Mononuclear cell (primary cell): ENCODE measurements around the gene CD93. TPM values are rescaled to one million over a fixed set of nuclear protein-coding genes. Genes with fewer than 3 reads are reported as not detected.

ENCODE experiments used
- H3K27me3 ChIP-seq: 2 replicates; pipeline ENCODE4 v1.6.0; 2011; ENCODE audit warnings: low read length, control low read depth; ENCODE audit not compliant: insufficient read depth
- H3K4me1 ChIP-seq: 2 replicates; pipeline ENCODE4 v1.5.1; 2011; ENCODE audit warnings: mild to moderate bottlenecking, low read length, control low read depth; ENCODE audit not compliant: insufficient read depth
- H3K4me3 ChIP-seq: 2 replicates; pipeline ENCODE4 v1.5.1; 2011; ENCODE audit warnings: mild to moderate bottlenecking, low read length, moderate library complexity
- H3K9me3 ChIP-seq: 2 replicates; pipeline ENCODE4 v1.5.1; 2011; ENCODE audit warnings: low read depth, mild to moderate bottlenecking, control low read depth, low read length
- total RNA-seq: library from RNA; depleted of rRNA; stranded (reverse); fragments of >200 nt; gene quantifications from one replicate; pipeline ENCODE4 v1.2.3, GENCODE V29; 2012

The CD93 gene
- total RNA-seq, 1 donor = 85.5 TPM

DNA sequence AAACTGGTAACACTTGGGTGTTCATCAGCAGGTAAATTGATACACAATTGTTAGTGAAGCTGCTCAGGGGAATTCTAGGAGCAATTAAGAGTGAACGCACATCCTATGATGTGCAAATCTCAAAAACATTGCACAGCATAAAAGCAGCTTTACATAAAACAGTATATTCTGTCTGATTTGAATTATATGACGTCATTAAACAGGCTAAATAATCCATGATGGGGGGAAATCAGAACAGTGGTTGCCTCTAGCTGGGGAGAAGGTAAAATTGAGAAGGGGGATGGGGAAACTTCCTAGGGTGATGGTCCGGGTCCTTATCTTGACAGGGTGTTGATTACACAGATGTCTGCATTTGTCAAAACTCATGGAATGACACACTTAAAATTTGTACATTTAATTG is 19.4 kb downstream of the CD93 start:
- H3K9me3 ChIP-seq = no peaks in the 10 kb centered on the region

DNA sequence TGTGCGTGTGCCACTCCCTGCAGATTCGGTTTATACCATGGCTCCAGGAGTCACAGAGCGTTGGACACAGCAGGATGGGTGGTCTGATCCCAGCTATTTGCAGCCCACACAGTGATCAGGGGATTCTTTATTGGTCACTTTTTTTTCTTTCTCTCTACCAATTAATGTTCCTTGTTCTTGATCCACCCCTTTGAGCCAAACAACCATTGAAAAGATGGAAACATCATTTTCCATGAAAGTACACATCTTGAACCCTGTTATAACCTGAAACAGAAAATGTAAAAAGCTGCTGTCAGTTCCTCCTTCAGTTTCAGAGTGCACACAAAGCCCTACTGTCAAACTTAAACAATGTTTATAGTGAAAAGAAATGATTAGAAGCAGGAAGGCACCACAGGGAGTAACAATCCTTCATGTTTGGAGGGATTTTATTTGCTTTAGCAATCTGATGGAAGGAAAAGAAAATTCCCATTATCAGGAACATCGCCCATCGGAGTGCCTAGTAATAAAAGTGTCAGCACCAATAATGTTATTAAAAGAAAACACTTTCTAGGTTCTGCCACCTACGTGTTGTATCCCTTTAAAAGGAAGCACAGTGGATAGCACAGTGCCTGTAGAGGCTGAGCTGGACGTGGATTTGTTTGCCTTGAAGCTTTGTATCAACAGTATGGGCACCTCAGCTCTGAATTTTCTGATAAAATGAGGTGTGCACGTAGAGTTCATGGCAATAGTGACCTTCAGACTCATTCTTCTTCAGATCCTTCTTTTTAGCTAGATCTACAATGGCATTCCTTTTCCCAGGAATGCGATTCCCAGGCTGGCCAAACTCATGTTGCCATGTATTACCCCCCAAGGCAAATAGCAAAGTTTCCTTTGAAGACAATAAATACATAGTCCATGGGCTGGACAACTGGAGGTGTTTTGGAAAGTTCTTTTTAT is 20.6 kb downstream of the CD93 start:
- no peaks in the 10 kb centered on the region for H3K27me3 ChIP-seq
- H3K4me3 ChIP-seq = no peak overlapping the region
- peaks cover 20% of the 10 kb centered on the region for H3K4me1 ChIP-seq
- H3K9me3 ChIP-seq = no peaks in the 10 kb centered on the region

More for the DNA sequence above, 19.4 kb downstream of the CD93 start:
- H3K4me3 ChIP-seq = no peak overlapping the region
- peaks cover 8% of the 10 kb centered on the region for H3K4me1 ChIP-seq
- no peaks in the 10 kb centered on the region for H3K27me3 ChIP-seq

DNA sequence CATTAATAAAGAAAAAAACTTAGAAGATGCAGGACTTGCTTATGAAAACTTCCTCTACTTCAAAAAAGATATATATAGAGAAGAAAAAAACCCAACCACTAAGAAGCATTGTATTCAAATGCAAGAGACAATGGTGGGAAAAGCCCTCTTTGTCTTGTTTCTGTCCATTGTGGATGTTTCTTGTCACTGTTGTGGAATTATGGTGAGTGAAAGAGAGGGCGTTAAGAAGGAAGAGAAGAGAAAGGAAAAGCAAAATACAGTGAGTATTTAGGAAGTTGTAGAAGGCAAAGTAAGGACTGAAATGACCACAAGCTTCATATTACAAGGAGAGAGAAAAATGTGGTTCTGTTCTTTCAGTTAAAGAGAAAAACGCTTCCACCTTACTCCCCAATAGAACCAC is 22.5 kb downstream of the CD93 start:
- H3K27me3 ChIP-seq = no peaks in the 10 kb centered on the region
- H3K9me3 ChIP-seq = no peaks in the 10 kb centered on the region
- peaks cover 29% of the 10 kb centered on the region for H3K4me1 ChIP-seq
- no peak overlapping the region for H3K4me3 ChIP-seq

DNA sequence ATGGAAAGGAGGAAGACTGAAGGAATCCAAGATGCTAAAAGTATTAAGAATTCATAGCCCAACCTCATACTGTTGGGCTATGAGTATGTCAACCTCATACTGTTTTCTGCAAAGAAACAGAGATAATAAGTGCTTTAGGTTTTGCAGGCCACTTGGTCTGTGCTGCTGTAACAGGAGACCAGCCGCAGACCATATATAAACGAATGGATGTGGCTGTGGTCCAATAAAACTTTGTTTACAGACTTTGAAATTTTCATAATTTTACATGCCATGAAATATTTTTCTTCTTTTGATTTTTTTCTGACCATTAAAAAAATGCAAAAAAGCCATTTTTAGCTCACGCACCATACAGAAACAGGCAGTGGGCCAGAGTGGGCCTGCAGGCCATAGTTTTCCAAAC is 23.0 kb downstream of the CD93 start:
- Histone ChIP-seq H3K27me3 (no peaks in the 10 kb centered on the region), H3K4me1 (peaks cover 29% of the 10 kb centered on the region)

DNA sequence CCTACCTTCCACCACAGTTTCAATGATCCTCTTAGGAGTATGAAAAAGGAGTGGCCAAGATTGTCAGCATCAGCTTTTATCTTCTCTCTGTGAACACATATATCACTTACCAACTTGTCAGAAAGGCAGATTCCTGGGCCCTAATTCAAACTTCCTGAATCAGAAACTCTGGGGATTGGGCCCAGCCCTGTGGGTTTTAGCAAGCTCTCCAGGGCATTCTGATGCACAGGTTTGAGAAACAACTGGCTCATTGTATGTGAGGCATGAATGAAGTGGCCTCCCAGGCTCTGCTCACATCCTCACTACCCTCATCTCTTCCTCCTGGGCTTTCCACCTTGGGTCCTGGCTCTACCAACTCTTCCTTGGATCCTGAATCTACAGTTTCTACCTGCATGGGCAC is 23.5 kb downstream of the CD93 start:
- peaks cover 29% of the 10 kb centered on the region for H3K4me1 ChIP-seq
- no peaks in the 10 kb centered on the region for H3K9me3 ChIP-seq
- H3K4me3 ChIP-seq = no peak overlapping the region
- H3K27me3 ChIP-seq = no peaks in the 10 kb centered on the region

More for the DNA sequence above, 23.0 kb downstream of the CD93 start:
- Histone ChIP-seq H3K4me3 (no peak overlapping the region), H3K9me3 (no peaks in the 10 kb centered on the region)

DNA sequence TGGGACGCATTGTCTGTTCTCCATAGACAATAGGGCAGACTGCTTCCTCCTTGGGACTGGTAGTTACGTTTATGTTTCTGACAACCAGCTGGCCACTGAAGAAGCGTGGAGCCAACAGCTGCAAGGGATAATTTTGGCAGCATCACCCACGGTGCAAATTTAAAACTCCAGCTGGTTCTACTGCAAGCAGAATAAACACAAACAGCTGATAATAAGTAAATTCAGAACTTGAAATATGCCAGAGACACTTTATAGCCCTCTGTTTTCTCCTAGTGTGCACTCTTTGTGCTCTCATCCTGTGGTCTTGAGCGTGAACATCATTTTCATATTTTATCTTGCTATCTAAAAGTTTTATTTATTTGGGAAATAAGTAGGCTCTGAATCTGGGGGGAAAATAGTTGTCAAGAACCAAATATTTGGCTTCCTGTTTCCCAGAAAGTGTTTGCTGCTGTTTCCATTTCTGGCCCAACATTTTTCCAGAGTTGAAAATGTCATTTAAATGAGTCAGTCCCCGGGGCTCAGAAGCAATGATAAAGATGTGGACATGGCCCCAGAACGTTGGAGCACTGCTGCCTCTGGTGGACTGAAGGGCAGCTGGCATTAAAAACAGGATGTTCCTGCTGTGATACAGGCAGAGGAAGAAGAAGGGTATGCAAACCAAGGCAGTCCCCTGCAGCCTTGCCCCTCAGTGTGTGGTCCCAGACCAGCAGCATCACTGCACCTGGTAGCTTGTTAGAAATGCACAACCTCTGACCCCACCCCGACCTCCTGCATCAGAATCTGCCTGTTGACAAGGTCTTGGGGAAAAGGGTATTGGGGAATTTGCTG is 24.2 kb downstream of the CD93 start:
- Histone ChIP-seq H3K4me1 (peaks cover 29% of the 10 kb centered on the region), H3K9me3 (peaks cover under 1% of the 10 kb centered on the region), H3K4me3 (no peak overlapping the region), H3K27me3 (no peaks in the 10 kb centered on the region)

DNA sequence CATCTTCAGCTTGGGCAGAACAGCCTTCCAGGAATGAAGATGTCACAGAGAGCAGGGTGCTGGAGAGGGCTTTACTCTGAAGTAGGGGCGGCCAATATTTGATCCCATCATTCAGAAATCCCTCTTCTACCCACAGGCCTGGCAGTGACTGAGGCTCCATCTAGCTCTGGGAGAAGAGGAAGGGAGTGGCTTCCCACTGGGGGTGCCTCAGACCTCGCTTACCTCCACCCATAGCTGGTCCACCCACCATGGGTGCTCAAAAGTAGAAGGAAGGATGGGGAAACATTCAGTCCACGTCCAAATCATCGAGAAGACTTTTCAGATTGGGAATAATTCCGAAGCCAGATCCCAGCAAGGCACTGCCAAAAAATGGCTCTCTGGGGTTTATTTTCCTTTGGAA is 24.9 kb downstream of the CD93 start:
- no peak overlapping the region for H3K4me3 ChIP-seq
- H3K4me1 ChIP-seq = peaks cover 29% of the 10 kb centered on the region
- peaks cover 6% of the 10 kb centered on the region for H3K9me3 ChIP-seq
- H3K27me3 ChIP-seq = no peaks in the 10 kb centered on the region

DNA sequence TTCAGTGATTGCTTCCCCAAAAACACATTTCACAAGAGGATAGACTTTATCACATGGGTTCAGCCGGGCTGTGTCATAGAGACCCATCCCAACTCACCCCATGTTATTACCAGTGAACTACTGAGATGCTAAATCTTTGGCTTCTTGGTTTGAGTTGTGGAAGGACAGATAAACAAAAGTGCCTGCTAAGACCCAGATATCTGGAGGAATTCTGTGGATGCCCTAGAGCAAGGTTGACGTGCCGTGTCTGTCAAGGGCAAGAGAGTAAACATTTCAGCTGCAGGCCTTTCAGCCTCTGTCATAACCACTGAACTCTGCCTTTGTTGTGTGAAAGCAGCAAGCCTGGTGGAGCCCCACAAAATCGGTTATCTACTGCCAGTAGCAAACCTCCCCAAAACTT is 25.5 kb downstream of the CD93 start:
- peaks cover 6% of the 10 kb centered on the region for H3K9me3 ChIP-seq
- peaks cover 29% of the 10 kb centered on the region for H3K4me1 ChIP-seq
- no peak overlapping the region for H3K4me3 ChIP-seq
- no peaks in the 10 kb centered on the region for H3K27me3 ChIP-seq

DNA sequence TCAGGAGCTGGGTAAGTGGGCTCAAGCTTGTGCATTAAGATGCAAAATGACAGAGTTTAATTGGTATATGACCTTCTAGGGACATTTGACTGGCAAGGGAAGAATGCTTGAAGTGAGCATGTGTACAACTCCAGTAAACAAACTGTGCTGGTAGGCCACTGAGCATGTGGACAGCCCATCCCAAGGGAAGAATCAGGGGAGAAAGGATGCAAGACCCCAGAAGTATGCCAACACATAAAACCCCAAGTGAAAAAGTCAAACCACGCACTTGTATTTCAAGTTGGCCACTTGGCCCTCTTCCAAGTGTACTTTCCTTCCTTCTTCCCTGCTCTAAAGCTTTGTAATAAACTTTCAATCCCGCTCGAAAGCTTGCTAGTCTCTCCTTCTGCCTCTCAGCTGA is 26.3 kb downstream of the CD93 start:
- H3K9me3 ChIP-seq = peaks cover 6% of the 10 kb centered on the region
- peaks cover 29% of the 10 kb centered on the region for H3K4me1 ChIP-seq
- H3K27me3 ChIP-seq = no peaks in the 10 kb centered on the region
- H3K4me3 ChIP-seq = no peak overlapping the region

DNA sequence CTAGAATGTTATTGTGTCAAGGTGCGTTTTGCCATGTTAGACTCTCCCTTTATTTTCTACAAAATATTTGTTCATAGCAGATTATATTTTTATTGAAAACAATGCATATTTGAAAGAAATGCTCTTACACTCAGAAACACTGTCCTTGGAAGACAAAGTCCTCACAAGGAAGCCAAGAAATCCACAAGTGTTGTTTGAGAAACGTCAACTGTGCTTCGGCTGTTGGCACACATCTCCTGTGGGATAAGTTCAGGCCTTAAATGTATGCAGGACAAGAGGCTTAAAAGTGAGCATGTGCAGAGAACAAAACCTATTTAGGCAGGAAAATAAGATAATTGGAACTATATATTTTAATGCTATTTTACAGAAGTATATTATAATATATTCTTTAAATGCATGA is 27.1 kb downstream of the CD93 start:
- Histone ChIP-seq H3K27me3 (no peaks in the 10 kb centered on the region), H3K9me3 (peaks cover 6% of the 10 kb centered on the region), H3K4me1 (peaks cover 28% of the 10 kb centered on the region), H3K4me3 (no peak overlapping the region)

DNA sequence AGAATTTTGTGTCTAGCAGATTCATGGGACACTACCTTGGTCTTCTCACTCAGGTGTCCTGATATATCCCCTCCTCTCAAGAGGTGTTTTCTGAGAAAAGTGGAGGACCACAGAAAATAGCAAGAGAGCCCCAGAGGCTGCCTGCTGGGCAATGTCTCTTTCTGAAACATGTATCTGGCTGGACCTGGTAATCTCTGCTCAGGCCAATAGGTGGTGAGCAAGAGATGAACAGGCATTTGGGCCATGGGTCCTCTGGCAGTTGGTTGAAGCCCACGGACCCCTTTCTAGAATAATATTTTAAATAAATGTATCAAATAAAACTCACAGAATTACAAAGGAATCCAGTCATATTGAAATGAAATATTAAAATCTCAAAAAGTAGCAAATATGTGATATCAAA is 27.9 kb downstream of the CD93 start:
- peaks cover 22% of the 10 kb centered on the region for H3K4me1 ChIP-seq
- H3K4me3 ChIP-seq = no peak overlapping the region
- no peaks in the 10 kb centered on the region for H3K27me3 ChIP-seq
- peaks cover 6% of the 10 kb centered on the region for H3K9me3 ChIP-seq

DNA sequence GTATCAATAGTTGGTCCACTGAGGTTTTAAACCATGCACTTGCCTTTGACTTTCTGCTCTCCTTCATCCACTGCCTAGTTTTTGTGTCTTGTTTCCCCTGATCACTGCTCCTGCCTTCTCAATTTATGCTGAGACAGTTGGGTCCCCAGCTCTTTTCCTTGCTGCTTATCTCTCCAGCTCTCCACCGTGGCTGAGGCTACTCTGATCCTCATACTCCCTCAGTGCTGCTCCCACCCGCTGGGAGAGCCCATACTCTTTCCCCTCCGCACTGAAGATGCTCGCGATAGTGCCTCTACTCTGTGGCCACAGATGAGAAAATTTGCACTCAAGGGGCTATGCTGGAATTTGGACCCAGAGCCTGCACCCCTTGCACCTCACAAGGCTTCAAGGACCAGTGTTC is 33.2 kb downstream of the CD93 start:
- no peak overlapping the region for H3K4me3 ChIP-seq
- H3K27me3 ChIP-seq = peaks cover 7% of the 10 kb centered on the region
- H3K9me3 ChIP-seq = peaks cover 6% of the 10 kb centered on the region
- peaks cover 34% of the 10 kb centered on the region for H3K4me1 ChIP-seq

DNA sequence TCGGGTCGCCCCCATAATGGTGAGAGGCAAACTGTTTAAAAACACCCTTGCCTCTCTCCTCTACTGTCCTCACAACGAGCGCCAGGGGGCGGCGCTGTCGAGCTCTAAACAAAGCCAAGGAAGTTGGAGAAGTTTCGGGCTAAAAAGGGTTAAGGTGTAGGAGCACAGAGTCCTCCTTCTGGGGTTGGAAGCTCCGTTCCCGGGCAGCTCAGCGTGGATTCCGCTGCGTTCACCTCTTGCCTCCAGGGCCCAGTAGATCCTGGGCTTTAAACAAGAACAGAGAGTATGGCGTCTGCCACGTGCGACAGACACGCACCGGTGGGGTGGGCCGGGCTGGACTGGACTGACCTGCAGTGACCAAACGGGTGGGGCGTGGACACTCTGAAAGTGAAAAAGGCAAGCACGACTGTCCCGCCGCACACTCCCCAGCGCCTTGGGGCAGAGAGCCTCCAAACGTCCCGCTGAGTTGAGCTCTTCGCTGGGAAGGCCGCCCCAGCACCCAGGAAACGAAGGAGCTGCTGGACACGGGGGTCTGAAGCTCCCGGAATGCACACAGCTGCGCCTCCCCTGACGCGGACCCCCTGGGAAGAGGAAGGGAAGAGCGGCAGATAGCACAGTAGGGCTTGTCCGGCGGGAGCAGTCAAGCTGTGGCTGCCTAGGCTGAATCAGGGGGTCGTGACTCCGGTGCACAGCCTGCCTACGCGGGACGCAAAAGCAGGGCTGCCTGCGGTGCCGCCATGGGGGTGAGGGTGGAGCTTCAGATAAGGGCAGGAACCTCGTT is 35.1 kb downstream of the CD93 start:
- Histone ChIP-seq H3K4me3 (peak overlapping the region; percentile 29), H3K9me3 (no peaks in the 10 kb centered on the region), H3K27me3 (peaks cover 17% of the 10 kb centered on the region), H3K4me1 (peaks cover 51% of the 10 kb centered on the region)

DNA sequence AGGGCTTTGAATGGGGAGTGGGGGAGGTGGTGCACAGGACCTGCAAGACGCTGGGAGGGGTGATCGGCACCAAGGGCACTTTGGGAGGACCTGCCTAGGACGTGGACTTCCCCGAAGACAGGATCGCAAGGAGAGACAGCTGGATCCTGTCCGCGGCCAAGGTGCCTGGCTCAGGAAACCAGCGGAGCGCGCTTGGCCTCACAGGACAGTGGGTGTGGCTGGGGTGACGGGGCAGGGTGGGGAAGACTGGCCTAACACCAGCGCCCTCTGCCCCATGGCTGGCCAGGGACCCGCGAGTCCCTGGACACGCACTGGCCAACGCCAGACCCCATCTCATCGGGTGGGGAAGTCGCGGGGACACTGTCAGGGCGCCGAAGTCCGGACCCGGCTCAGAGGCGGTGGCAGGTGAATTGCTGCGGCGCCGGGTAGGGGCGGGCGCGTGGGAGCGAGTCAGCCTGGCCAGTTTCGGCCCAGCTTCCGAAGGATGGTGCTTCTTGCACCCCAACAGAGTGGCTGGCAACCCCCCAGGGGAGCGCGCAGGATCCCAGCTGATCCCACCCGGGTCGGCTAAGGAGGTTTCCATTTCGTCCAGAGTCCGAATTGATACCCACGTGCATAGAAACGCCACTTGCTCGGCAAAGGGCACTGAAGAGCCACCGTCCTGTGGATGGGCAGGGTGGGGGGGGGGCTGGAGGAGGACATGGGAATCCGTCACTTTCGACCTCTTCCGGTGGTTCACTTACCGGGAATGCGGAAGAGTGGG is 35.9 kb downstream of the CD93 start:
- Histone ChIP-seq H3K9me3 (no peaks in the 10 kb centered on the region), H3K4me3 (peak overlapping the region; percentile 39), H3K27me3 (peaks cover 17% of the 10 kb centered on the region), H3K4me1 (peaks cover 54% of the 10 kb centered on the region)
